Measurements from ENCODE around the gene TBPL1.
A peak's percentile ranks its signal among the peaks of the same experiment; 100 is the strongest.
"Not testable (repeated sequence)": the region's sequence is repeated elsewhere in the genome, so short reads cannot be mapped to it uniquely, and the experiment has no call there.

DNA sequence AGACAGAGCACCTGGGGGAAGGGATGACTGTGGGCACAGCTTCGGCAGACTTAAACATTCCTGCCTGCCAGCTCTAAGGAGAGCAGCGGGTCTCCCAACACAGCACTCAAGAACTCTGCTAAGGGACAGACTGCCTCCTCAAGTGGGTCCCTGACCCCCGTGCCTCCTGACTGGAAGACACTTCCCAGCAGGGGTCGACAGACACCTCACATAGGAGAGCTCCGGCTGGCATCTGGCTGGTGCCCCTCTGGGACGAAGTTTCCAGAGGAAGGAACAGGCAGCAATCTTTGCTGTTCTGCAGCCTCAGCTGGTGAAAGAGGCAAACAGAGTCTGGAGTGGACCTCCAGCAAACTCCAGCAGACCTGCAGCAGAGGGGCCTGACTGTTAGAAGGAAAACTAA is 21.8 kb upstream of the TBPL1 start:
- not testable (repeated sequence) for TF ChIP-seq POLR2AphosphoS5 (IDR thresholded peaks at IDR 0.05; ENCODE audit: control insufficient read depth, insufficient read depth, low read depth, low read length); FOXM1 (IDR thresholded peaks at IDR 0.05; ENCODE audit: low read depth); FOXM1 (CRISPR knock-in tag; IDR thresholded peaks at IDR 0.05; ENCODE audit: low read depth)
- TF ChIP-seq CTCF (IDR thresholded peaks at IDR 0.05 in 2 of 3, conservative IDR thresholded peaks at IDR 0.05 in 1 of 3; ENCODE audit: insufficient read depth in 2 of 3, low read depth in 1 of 3, low read length in 3 of 3): peak in 2 of 3 experiments; percentile 39 to 45; a peak in 2 of 6 replicates

Data from K562 (cell line).